OCI-LY7 (cell line): ENCODE results near the gene OGFR. TPM values are rescaled to one million over a fixed set of nuclear protein-coding genes. Genes with fewer than 3 reads are reported as not detected.

Experiments used
- BruUV-seq: library from RNA; stranded (reverse); fragments of 400-500 nt; replicated peaks from 2 replicates; lab custom pipeline; 2021; lab: Mats Ljungman, UMichigan
- CTCF ChIA-PET: fragments of 300-600 bp; sonication (Branson Sonifier 250); formaldehyde crosslinking; loops from one replicate; lab custom pipeline; 2022; ENCODE audit warnings: antibody characterized with exemption; ENCODE audit not compliant: unreplicated experiment; lab: Charles Lee
- POLR2A ChIA-PET: fragments of 300-600 bp; sonication (Branson Sonifier 250); formaldehyde crosslinking; loops from one replicate; lab custom pipeline; 2022; ENCODE audit warnings: antibody characterized with exemption; lab: Charles Lee
- DNase-seq: peaks from one replicate; pipeline ENCODE4 v3.0.0-alpha.2; 2015; ENCODE audit warnings: low spot score
- H2AFZ ChIP-seq: fragments of 200-600 bp; sonication (generic), shearing (Covaris generic); 2 replicates; pipeline ENCODE4 v1.6.1; 2014; ENCODE audit warnings: mild to moderate bottlenecking, antibody characterized with exemption, low read length, moderate library complexity
- H3K27ac ChIP-seq: fragments of 200-600 bp; sonication (generic); 2 replicates; pipeline ENCODE4 v1.5.1; 2014; ENCODE audit warnings: mixed run types, low read depth, mild to moderate bottlenecking, moderate library complexity, low read length, inconsistent platforms; ENCODE audit not compliant: poor library complexity, severe bottlenecking
- H3K36me3 ChIP-seq: fragments of 200-600 bp; sonication (generic); 2 replicates; pipeline ENCODE4 v1.6.1; 2014; ENCODE audit warnings: mild to moderate bottlenecking, antibody characterized with exemption, low read length, moderate library complexity, mixed read lengths; ENCODE audit not compliant: insufficient read depth
- H3K4me1 ChIP-seq: fragments of 200-600 bp; sonication (generic); 2 replicates; pipeline ENCODE4 v1.5.1; 2014; ENCODE audit warnings: mild to moderate bottlenecking, low read length; ENCODE audit not compliant: insufficient read depth, poor library complexity, severe bottlenecking
- H3K4me2 ChIP-seq: fragments of 200-600 bp; sonication (generic); 2 replicates; pipeline ENCODE4 v1.6.1; 2014; ENCODE audit warnings: mild to moderate bottlenecking, low read length
- H3K4me3 ChIP-seq: fragments of 200-600 bp; sonication (generic); 2 replicates; pipeline ENCODE4 v1.5.1; 2014; ENCODE audit warnings: mild to moderate bottlenecking, low read depth, low read length; ENCODE audit not compliant: poor library complexity, severe bottlenecking
- H3K79me2 ChIP-seq: fragments of 200-600 bp; sonication (generic); 2 replicates; pipeline ENCODE4 v1.6.1; 2016; ENCODE audit warnings: low read depth, mild to moderate bottlenecking, low read length, moderate library complexity, mixed read lengths; ENCODE audit not compliant: insufficient read depth
- H3K9me2 ChIP-seq: fragments of 200-600 bp; sonication (generic); 2 replicates; pipeline ENCODE4 v1.6.1; 2016; ENCODE audit warnings: mild to moderate bottlenecking, low read length, mixed read lengths; ENCODE audit not compliant: insufficient read depth
- H3K9me3 ChIP-seq: fragments of 200-600 bp; sonication (generic); 2 replicates; pipeline ENCODE4 v1.6.1; 2014; ENCODE audit warnings: mild to moderate bottlenecking, mixed run types, low read length, mixed read lengths
- H4K20me1 ChIP-seq: fragments of 200-600 bp; sonication (generic); 2 replicates; pipeline ENCODE4 v1.6.1; 2014; ENCODE audit warnings: mild to moderate bottlenecking, antibody characterized with exemption, low read length, moderate library complexity, mixed read lengths; ENCODE audit not compliant: insufficient read depth
- EZH2phosphoT487 ChIP-seq: fragments of 200-600 bp; sonication (generic); IDR thresholded peaks from 2 replicates; pipeline ENCODE4 v1.6.1; 2018; ENCODE audit warnings: low read depth, borderline replicate concordance, mild to moderate bottlenecking, mixed run types, antibody characterized with exemption, low read length, moderate library complexity, mixed read lengths
- intact Hi-C: fragments of 100-400 bp; cut with micrococcal nuclease; formaldehyde crosslinking; loops from one replicate; pipeline ENCODE4 v1.10.0; 2022; ENCODE audit not compliant: unreplicated experiment
- total RNA-seq, 2 experiments: library from RNA; depleted of rRNA in 1 of 2; stranded (reverse); fragments of >200 nt in 1 of 2; shearing (Covaris generic) in 1 of 2; gene quantifications; 2 replicates each; pipeline ENCODE4 v1.2.3, GENCODE V29; 2014 to 2022
- TF ChIP-seq, protein P1 (sequence below): fragments of 200-600 bp; sonication (generic); conservative IDR thresholded peaks from 2 replicates; pipeline ENCODE4 v1.5.1; 2014; ENCODE audit warnings: mild to moderate bottlenecking, antibody characterized with exemption, low read length, moderate library complexity, mixed read lengths

The OGFR gene
- total RNA-seq, 2 experiments from 2014 or later, result 64.8 to 69.9 TPM

GRCh38 chr20:62778601-62779416 is 25.8 kb upstream of the OGFR start:
- intact Hi-C loops, result no loop called here
- no peak for DNase-seq
- no peak overlapping the region for H3K27ac ChIP-seq
- H3K9me3 ChIP-seq, result no peaks in the 10 kb centered on the region
- H3K36me3 ChIP-seq, result no peaks in the 10 kb centered on the region
- no peak overlapping the region for H3K4me3 ChIP-seq
- POLR2A ChIA-PET, result interaction anchor here (0.6 kb wide), 1 partner anchor 135 kb away, joined by 3 read pairs; no protein-coding TSS in a partner anchor
- BruUV-seq, result no TSS peak
- H3K9me2 ChIP-seq, result no peaks in the 10 kb centered on the region
- H3K4me1 ChIP-seq, result peaks cover 28% of the 10 kb centered on the region
- no peak overlapping the region for H2AFZ ChIP-seq
- CTCF ChIA-PET, result no interaction called here
- no peaks in the 10 kb centered on the region for H4K20me1 ChIP-seq
- H3K4me2 ChIP-seq, result no peak overlapping the region
- H3K79me2 ChIP-seq, result no peaks in the 10 kb centered on the region
- TF ChIP-seq EZH2phosphoT487, result no peak
- TF ChIP-seq, protein P1, sequence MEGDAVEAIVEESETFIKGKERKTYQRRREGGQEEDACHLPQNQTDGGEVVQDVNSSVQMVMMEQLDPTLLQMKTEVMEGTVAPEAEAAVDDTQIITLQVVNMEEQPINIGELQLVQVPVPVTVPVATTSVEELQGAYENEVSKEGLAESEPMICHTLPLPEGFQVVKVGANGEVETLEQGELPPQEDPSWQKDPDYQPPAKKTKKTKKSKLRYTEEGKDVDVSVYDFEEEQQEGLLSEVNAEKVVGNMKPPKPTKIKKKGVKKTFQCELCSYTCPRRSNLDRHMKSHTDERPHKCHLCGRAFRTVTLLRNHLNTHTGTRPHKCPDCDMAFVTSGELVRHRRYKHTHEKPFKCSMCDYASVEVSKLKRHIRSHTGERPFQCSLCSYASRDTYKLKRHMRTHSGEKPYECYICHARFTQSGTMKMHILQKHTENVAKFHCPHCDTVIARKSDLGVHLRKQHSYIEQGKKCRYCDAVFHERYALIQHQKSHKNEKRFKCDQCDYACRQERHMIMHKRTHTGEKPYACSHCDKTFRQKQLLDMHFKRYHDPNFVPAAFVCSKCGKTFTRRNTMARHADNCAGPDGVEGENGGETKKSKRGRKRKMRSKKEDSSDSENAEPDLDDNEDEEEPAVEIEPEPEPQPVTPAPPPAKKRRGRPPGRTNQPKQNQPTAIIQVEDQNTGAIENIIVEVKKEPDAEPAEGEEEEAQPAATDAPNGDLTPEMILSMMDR, result no peak

- no peaks in the 10 kb centered on the region for H4K20me1 ChIP-seq
- no peak overlapping the region for H3K27ac ChIP-seq
- CTCF ChIA-PET, result no interaction called here
- no peak overlapping the region for H3K4me2 ChIP-seq
- H3K36me3 ChIP-seq, result no peaks in the 10 kb centered on the region
- POLR2A ChIA-PET, result interaction anchor here (0.6 to 0.8 kb wide), 2 partner anchors 136 to 155 kb away, joined by 3 read pairs; no protein-coding TSS in a partner anchor
- DNase-seq, result no peak
- peaks cover 28% of the 10 kb centered on the region for H3K4me1 ChIP-seq
- BruUV-seq, result no TSS peak
- intact Hi-C loops, result no loop called here
- H3K9me3 ChIP-seq, result no peaks in the 10 kb centered on the region
- no peaks in the 10 kb centered on the region for H3K9me2 ChIP-seq
- no peaks in the 10 kb centered on the region for H3K79me2 ChIP-seq
- H3K4me3 ChIP-seq, result no peak overlapping the region
- no peak overlapping the region for H2AFZ ChIP-seq
- TF ChIP-seq, protein P1, result no peak
- no peak for TF ChIP-seq EZH2phosphoT487
Measured at GRCh38 chr20:62779417-62779685, 25.3 kb upstream of the OGFR start.

GRCh38 chr20:62780204-62780603 is 24.4 kb upstream of the OGFR start:
- H3K36me3 ChIP-seq, result no peaks in the 10 kb centered on the region
- POLR2A ChIA-PET, result interaction anchor here (0.8 kb wide), 1 partner anchor 156 kb away, joined by 3 read pairs; no protein-coding TSS in a partner anchor
- no peaks in the 10 kb centered on the region for H4K20me1 ChIP-seq
- H3K79me2 ChIP-seq, result no peaks in the 10 kb centered on the region
- H3K4me3 ChIP-seq, result no peak overlapping the region
- CTCF ChIA-PET, result interaction anchor here (0.6 kb wide), 1 partner anchor 9 kb away, joined by 4 read pairs; no protein-coding TSS in a partner anchor
- intact Hi-C loops, result no loop called here
- peaks cover 20% of the 10 kb centered on the region for H3K4me1 ChIP-seq
- H3K9me2 ChIP-seq, result no peaks in the 10 kb centered on the region
- no peak overlapping the region for H3K4me2 ChIP-seq
- no peaks in the 10 kb centered on the region for H3K9me3 ChIP-seq
- BruUV-seq, result no TSS peak
- DNase-seq, result no peak
- TF ChIP-seq, protein P1, result no peak
- no peak overlapping the region for H3K27ac ChIP-seq
- no peak overlapping the region for H2AFZ ChIP-seq
